Neural cell (in vitro differentiated cells): Measurements from ENCODE around the gene TOX2. TPM values are rescaled to one million over a fixed set of nuclear protein-coding genes. Genes with fewer than 3 reads are reported as not detected.

ENCODE experiments used
- H2AFZ ChIP-seq: fragments of 200-600, 300-800 bp; sonication (generic), shearing (Covaris generic); 2 replicates; pipeline ENCODE4 v1.6.0; 2014; ENCODE audit warnings: low read depth, mild to moderate bottlenecking, antibody characterized with exemption, low read length, moderate library complexity
- H3F3A ChIP-seq: fragments of 200-600 bp; shearing (Covaris generic); 2 replicates; pipeline ENCODE4 v1.6.1; 2016; ENCODE audit warnings: mild to moderate bottlenecking, moderate library complexity, mixed read lengths, antibody characterized with exemption, low read length; ENCODE audit not compliant: insufficient read depth, poor library complexity, severe bottlenecking
- H3K27ac ChIP-seq: fragments of 200-600, 300-800 bp; sonication (generic), shearing (Covaris generic); 2 replicates; pipeline ENCODE4 v1.5.1; 2014; ENCODE audit warnings: mild to moderate bottlenecking, low read length, moderate library complexity
- H3K27me3 ChIP-seq: fragments of 300-800, 200-600 bp; sonication (generic), shearing (Covaris generic); 2 replicates; pipeline ENCODE4 v1.6.0; 2014; ENCODE audit warnings: mild to moderate bottlenecking, low read depth, low read length, moderate library complexity; ENCODE audit not compliant: insufficient read depth
- H3K36me3 ChIP-seq: fragments of 300-800, 200-600 bp; sonication (generic), shearing (Covaris generic); 2 replicates; pipeline ENCODE4 v1.5.1; 2014; ENCODE audit warnings: mild to moderate bottlenecking, antibody characterized with exemption, low read length, moderate library complexity; ENCODE audit not compliant: insufficient read depth
- H3K4me2 ChIP-seq: fragments of 300-800, 200-600 bp; sonication (generic), shearing (Covaris generic); 2 replicates; pipeline ENCODE4 v1.6.0; 2014; ENCODE audit warnings: mild to moderate bottlenecking, low read length
- H3K4me3 ChIP-seq: fragments of 300-800, 200-600 bp; sonication (generic), shearing (Covaris generic); 2 replicates; pipeline ENCODE4 v1.5.1; 2014; ENCODE audit warnings: mild to moderate bottlenecking, low read length, moderate library complexity
- H3K79me2 ChIP-seq: fragments of 200-600 bp; shearing (Covaris generic); replicated peaks from 2 replicates; pipeline ENCODE4 v1.6.0; 2014; ENCODE audit warnings: mild to moderate bottlenecking, low read length, moderate library complexity; ENCODE audit not compliant: insufficient read depth
- H3K9ac ChIP-seq: fragments of 300-800, 200-600 bp; sonication (generic), shearing (Covaris generic); 2 replicates; pipeline ENCODE4 v1.6.1; 2016; ENCODE audit warnings: mild to moderate bottlenecking, low read length, mixed read lengths
- H3K9me2 ChIP-seq: fragments of 200-600 bp; shearing (Covaris generic); 2 replicates; pipeline ENCODE4 v1.6.1; 2016; ENCODE audit warnings: mild to moderate bottlenecking, low read length, mixed read lengths; ENCODE audit not compliant: insufficient read depth
- H3K9me3 ChIP-seq: fragments of 200-600, 300-800 bp; sonication (generic), shearing (Covaris generic); 2 replicates; pipeline ENCODE4 v1.6.1; 2016; ENCODE audit warnings: mild to moderate bottlenecking, mixed run types, low read length, moderate library complexity, mixed read lengths
- H4K20me1 ChIP-seq: fragments of 200-600 bp; shearing (Covaris generic); 2 replicates; pipeline ENCODE4 v1.6.1; 2016; ENCODE audit warnings: mild to moderate bottlenecking, mixed run types; ENCODE audit not compliant: insufficient read depth
- EP300 ChIP-seq: fragments of 450-650 bp; conservative IDR thresholded peaks from 2 replicates; pipeline ENCODE4 v1.6.1; 2014; ENCODE audit warnings: antibody characterized with exemption, mild to moderate bottlenecking, moderate library complexity; ENCODE audit not compliant: poor library complexity, severe bottlenecking
- EZH2 ChIP-seq: fragments of 200-600, 300-800 bp; shearing (Covaris generic), sonication (generic); IDR thresholded peaks from 2 replicates; pipeline ENCODE4 v1.6.1; 2014; ENCODE audit warnings: antibody characterized with exemption, low read length, borderline replicate concordance, mild to moderate bottlenecking; ENCODE audit not compliant: insufficient read depth, poor library complexity, severe bottlenecking
- MXI1 ChIP-seq: fragments of 450-650 bp; conservative IDR thresholded peaks from 2 replicates; pipeline ENCODE4 v1.6.1; 2014; ENCODE audit warnings: antibody characterized with exemption, mild to moderate bottlenecking; ENCODE audit not compliant: poor library complexity, severe bottlenecking
- POLR2AphosphoS5 ChIP-seq: IDR thresholded peaks from 2 replicates; pipeline ENCODE4 v1.6.1; 2012
- RAD21 ChIP-seq: fragments of 450-650 bp; conservative IDR thresholded peaks from 2 replicates; pipeline ENCODE4 v1.6.1; 2014; ENCODE audit warnings: antibody characterized with exemption, mild to moderate bottlenecking, moderate library complexity
- REST ChIP-seq: IDR thresholded peaks from 2 replicates; pipeline ENCODE4 v1.6.1; 2012; ENCODE audit warnings: borderline replicate concordance
- SMC3 ChIP-seq: fragments of 450-650 bp; conservative IDR thresholded peaks from 2 replicates; pipeline ENCODE4 v1.6.1; 2014; ENCODE audit warnings: antibody characterized with exemption, mild to moderate bottlenecking, moderate library complexity; ENCODE audit not compliant: poor library complexity
- TAF1 ChIP-seq: IDR thresholded peaks from 2 replicates; pipeline ENCODE4 v1.6.1; 2012; ENCODE audit warnings: low read depth
- polyA plus RNA-seq: library from polyadenylated mRNA; depleted of rRNA; stranded (reverse); fragments of >200 nt; gene quantifications from 2 replicates; pipeline ENCODE4 v1.2.3, GENCODE V29; 2014
- TF ChIP-seq, protein P1 (sequence below): fragments of 450-650 bp; IDR thresholded peaks from 2 replicates; pipeline ENCODE4 v1.5.1; 2014; ENCODE audit warnings: antibody characterized with exemption, mild to moderate bottlenecking, moderate library complexity; ENCODE audit not compliant: poor library complexity, severe bottlenecking

Gene TOX2
- polyA plus RNA-seq, 1 donor from 2014 or later, result 0.89 TPM

DNA sequence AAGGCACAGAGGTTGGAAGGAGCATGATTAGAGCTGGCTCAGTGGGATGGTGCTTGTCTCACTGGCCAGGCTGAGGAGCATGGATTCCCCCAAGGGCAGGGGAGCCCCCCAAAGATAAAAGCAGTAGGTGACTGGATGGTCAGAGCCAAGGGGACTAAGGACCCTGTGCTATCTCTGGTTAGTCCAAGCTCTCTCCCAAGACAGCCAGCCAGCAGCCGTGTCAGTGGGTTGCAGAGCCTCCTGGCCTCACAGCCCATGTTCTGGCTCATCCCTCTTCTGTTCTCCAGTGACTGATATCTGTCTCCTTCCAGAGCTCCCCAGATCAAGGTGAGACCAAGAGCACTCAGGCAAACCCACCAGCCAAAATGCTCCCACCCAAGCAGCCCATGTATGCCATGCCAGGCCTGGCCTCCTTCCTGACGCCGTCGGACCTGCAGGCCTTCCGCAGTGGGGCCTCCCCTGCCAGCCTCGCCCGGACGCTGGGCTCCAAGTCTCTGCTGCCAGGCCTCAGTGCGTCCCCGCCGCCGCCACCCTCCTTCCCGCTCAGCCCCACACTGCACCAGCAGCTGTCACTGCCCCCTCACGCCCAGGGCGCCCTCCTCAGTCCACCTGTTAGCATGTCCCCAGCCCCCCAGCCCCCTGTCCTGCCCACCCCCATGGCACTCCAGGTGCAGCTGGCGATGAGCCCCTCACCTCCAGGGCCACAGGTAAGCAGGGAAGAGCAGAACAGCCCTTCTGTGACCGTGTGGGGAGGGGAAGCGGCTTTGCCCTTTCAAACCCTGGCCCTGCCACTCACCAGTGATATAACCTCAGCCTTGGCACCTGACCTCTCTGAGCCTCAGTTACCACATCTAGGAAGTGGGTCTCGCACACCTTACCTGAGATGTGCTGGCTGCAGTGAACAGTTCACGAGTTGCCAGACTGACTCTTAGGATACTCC lies 151.0 kb downstream of the TOX2 start:
- no peaks in the 10 kb centered on the region for H3K27me3 ChIP-seq
- no peak overlapping the region for H2AFZ ChIP-seq
- H3K79me2 ChIP-seq, result no peaks in the 10 kb centered on the region
- no peaks in the 10 kb centered on the region for H3K9me2 ChIP-seq
- H4K20me1 ChIP-seq, result no peaks in the 10 kb centered on the region
- H3F3A ChIP-seq, result no peaks in the 10 kb centered on the region
- no peak overlapping the region for H3K9ac ChIP-seq
- no peak overlapping the region for H3K27ac ChIP-seq
- no peak overlapping the region for H3K4me2 ChIP-seq
- no peak for TF ChIP-seq SMC3
- TF ChIP-seq EP300, result no peak
- no peak for TF ChIP-seq MXI1
- TF ChIP-seq POLR2AphosphoS5, result no peak
- TF ChIP-seq, protein P1, sequence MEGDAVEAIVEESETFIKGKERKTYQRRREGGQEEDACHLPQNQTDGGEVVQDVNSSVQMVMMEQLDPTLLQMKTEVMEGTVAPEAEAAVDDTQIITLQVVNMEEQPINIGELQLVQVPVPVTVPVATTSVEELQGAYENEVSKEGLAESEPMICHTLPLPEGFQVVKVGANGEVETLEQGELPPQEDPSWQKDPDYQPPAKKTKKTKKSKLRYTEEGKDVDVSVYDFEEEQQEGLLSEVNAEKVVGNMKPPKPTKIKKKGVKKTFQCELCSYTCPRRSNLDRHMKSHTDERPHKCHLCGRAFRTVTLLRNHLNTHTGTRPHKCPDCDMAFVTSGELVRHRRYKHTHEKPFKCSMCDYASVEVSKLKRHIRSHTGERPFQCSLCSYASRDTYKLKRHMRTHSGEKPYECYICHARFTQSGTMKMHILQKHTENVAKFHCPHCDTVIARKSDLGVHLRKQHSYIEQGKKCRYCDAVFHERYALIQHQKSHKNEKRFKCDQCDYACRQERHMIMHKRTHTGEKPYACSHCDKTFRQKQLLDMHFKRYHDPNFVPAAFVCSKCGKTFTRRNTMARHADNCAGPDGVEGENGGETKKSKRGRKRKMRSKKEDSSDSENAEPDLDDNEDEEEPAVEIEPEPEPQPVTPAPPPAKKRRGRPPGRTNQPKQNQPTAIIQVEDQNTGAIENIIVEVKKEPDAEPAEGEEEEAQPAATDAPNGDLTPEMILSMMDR, result no peak
- TF ChIP-seq TAF1, result no peak
- no peak for TF ChIP-seq RAD21
- no peaks in the 10 kb centered on the region for H3K36me3 ChIP-seq
- no peak overlapping the region for H3K4me3 ChIP-seq
- H3K9me3 ChIP-seq, result no peaks in the 10 kb centered on the region

- Histone ChIP-seq H3K4me2 (no peak overlapping the region), H3K79me2 (no peaks in the 10 kb centered on the region), H3K9me3 (no peaks in the 10 kb centered on the region), H3F3A (no peaks in the 10 kb centered on the region), H4K20me1 (no peaks in the 10 kb centered on the region), H3K36me3 (no peaks in the 10 kb centered on the region), H3K27ac (no peak overlapping the region), H2AFZ (no peak overlapping the region), H3K9ac (no peak overlapping the region), H3K27me3 (no peaks in the 10 kb centered on the region), H3K4me3 (no peak overlapping the region), H3K9me2 (no peaks in the 10 kb centered on the region)
- no peak for TF ChIP-seq POLR2AphosphoS5
- TF ChIP-seq, protein P1, result no peak
- no peak for TF ChIP-seq RAD21
- no peak for TF ChIP-seq MXI1
- no peak for TF ChIP-seq EP300
- no peak for TF ChIP-seq EZH2
- no peak for TF ChIP-seq REST
- TF ChIP-seq TAF1, result no peak
- no peak for TF ChIP-seq SMC3
These were observed 152.3 kb downstream of the TOX2 start for GRCh38 chr20:44066645-44067606.
